GM19025 (cell line): ENCODE data around the gene MORN5.

Experiments used
- ATAC-seq: cut with Tn5 transposase; IDR thresholded peaks from one replicate; pipeline ENCODE4 v1.9.1; 2021; ENCODE audit warnings: mild to moderate bottlenecking, low read depth, moderate library complexity; ENCODE audit not compliant: unreplicated experiment

MORN5 gene

GRCh38 chr9:122186777-122187470 lies 27.2 kb downstream of the MORN5 start:
- no peak for ATAC-seq

GRCh38 chr9:122188369-122188768 lies 28.7 kb downstream of the MORN5 start:
- ATAC-seq = no peak

DNA sequence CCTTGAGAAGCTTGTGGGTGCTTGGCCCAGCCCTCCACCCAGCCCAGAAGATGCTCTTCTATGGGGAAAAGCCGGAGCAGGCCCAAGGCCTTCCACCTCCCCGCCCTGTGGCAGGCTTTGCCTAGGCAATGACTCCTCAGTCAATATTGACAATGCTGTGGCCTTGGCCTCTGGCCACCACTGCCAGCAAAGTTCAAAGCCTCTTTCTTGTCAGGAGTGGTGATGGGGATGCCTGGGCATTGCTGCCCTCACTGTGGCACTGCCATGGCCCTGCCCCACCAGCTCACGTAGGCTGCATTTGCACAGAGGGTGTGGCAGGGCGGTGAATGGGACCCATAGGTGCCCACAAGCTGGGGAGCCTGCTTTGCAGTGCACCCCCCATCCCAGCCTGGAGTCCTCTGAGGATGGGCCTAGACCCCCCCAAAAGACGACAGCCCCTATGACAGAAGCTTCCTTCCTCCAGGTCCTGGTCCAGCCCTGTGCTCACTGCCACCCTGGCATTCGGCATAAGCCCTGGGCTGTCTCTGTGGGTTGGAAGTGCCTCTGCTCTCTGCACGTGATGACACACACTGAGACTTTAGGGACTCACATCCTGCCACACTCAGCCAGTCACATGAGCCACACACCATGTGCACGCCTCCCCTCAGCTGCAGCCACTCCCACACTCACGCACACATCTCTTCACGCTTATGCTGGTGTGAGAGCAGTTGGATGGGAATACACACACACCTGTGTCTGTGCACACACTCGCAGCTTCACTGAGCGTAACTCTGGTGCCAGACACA lies 31.1 kb downstream of the MORN5 start:
- ATAC-seq = no peak

GRCh38 chr9:122191584-122191983 lies 31.9 kb downstream of the MORN5 start:
- ATAC-seq = no peak

DNA sequence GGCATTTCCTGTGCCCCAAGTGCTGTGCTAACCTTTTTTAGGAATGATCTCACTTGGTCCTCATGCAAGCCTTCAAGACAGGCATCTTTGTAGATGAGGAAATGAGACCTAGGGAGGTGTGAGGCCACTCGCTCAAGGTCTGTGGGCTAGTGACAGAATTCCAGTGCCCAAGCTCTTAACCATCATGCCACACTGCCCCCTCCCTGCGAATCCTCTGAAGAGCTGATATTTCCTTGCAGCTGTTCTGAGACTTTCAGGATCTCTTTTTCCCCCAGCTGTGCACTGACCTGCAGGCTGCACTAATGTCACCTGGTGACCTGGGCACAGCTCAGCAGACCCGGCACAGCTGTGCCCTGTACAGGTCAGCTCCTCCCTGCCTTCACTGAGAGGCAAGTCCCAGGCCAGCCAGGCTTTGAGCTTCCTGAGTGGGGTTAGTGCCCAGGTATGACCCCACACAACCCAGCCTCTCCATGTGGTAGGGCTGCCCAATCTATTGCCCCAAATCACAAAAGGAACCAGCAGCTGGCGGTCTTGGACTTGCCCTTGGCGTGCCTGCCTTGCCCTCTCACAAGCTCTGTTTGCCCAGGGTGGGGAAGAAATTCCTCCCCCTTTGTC lies 32.7 kb downstream of the MORN5 start:
- ATAC-seq = no peak

GRCh38 chr9:122192914-122193525 lies 33.3 kb downstream of the MORN5 start:
- ATAC-seq = no peak

DNA sequence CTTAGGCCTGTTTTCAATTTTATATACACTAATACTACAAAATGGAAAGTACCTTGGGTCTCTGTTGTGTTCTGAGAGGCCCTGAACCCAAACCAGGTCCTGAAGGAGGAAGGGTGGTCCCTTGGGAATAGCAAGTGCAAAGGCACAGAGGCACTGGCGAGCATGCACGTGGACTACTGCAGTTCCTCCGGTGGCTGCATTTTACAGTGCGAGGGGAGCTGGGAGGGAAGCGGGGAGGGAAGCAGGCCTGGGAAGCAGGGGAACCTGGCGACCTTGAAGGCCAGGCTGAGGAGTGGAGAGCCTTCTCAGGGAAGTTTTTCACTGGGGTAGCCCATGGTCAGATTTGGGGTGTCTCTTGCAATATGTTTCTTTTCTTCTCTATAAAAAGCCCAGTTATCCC lies 33.9 kb downstream of the MORN5 start:
- ATAC-seq = no peak

DNA sequence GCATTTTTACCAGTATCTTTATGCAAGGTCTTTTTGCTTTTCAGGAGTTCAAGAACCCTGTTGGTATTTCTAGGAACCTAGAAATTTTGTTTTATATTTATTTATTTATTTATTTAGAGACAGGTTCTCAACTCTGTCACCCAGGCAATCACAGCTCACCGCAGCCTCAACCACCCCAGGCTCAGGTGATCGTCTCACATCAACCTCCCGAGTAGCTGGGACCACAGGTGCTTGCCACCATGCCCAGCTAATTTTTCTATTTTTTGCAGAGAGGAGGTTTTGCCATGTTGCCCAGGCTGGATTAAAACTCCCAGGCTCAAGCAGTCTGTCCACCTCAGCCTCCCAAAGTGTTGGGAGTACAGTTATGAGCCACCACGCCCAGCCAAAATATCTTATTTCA lies 36.2 kb downstream of the MORN5 start:
- ATAC-seq = no peak

DNA sequence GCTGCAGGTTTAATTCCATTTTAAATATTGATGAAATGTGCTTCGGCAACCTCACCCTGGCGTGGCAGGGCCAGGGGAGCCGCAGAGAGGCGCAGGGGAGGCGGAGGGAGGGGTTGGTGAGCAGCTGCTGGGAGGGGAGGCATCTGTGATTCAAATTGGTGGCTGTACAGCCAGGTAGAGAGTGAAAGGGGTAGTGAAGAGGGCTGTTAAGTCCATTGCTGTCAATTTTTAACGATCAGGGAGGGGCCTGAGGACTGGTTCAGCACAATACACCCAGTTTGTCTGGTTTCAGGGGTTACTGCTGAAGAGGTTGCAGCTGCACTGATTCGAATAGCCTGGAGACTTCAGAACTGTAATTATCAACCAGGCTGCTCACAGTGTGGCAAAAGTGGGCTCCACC lies 37.7 kb downstream of the MORN5 start:
- no peak for ATAC-seq

DNA sequence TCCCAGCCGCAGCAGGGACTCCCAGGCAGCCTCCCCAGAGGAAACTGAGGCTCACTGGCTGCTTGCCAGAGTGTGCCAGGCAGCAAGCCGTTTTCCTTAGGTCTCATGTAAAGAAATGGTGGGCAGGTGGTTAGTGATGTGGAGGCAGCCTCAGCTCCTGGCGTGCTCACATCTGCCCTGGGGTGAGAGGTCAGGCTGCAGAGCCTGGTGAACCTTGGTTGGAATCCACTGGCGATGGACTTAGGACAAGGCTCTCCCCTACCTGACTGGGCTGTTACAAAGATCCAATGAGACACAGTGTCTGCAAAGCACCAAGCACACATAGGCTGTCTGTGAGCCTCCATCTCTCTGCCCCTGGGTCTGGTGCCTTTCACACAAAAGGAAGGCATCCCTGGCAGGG lies 38.2 kb downstream of the MORN5 start:
- ATAC-seq = no peak

DNA sequence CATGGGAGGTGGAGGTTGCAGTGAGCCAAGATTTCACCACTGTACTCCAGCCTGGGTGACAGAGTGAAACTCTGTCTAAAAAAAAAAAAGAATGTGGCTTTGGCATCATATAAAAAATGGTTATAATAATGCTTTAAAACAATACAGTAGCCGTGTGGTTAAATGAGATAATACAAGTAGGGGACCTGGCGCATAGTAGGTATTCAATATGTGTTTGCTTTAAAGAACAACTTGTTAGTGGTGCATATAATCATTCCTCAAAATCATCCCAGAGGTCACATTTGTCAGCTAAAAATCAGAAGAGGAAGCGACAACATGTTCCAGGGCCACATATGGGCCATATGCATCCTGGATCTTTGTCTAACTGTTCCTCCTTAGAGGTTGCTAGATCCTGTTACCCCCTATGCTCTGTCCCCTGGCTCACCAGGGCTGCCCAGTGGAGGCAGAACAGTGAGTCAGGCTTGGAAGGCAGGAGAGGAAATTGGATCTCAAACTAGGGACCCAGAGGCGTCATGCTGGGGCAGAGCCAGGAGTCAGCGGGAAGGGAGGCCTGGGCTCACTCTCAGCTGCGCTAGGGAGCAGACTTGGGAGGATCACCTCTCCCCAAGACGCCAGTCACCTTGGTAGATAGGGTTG lies 41.4 kb downstream of the MORN5 start:
- no peak for ATAC-seq

DNA sequence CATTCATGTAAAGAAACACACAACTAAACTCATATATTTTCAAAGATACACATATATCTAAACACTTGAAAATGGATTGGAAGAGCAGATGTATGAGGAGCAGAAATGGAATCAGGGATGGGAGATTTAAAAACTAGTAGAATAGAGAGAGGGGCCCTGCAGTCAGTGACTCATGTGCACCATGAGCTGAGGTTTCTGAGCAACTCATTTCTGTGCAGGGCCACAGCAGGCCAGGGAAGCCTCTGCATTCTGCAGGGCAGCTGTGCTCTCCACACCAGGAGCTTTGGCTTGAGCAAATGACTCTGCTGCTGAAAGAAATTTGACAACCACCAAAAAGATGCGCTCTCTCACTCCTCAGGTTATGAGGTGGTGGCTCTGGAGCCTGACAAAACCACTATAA lies 41.9 kb downstream of the MORN5 start:
- no peak for ATAC-seq

- no peak for ATAC-seq
Measured at GRCh38 chr9:122202111-122202510, 42.4 kb downstream of the MORN5 start.

GRCh38 chr9:122204055-122204454 lies 44.3 kb downstream of the MORN5 start:
- no peak for ATAC-seq

GRCh38 chr9:122204491-122204890 lies 44.8 kb downstream of the MORN5 start:
- ATAC-seq = no peak

DNA sequence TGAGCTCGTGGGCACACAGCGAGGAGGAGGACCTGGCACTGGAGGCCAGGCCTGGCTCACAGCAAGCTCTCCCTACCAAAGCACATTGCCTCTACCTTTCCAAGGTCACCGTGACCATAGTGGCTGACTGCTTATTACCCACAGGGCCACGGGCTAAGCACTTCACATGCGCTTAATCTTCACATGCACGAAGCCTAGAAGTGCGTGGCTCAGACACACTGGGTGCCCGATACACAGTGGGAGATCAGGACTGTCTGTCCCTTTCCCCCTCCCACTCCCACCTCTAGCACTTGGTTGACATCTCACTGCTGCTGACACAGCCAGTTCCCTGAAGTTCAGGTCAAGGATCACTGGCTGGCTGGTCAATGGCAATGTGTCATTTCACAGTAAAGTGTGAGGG lies 45.5 kb downstream of the MORN5 start:
- no peak for ATAC-seq

GRCh38 chr9:122206118-122207046 lies 46.7 kb downstream of the MORN5 start:
- ATAC-seq = no peak

DNA sequence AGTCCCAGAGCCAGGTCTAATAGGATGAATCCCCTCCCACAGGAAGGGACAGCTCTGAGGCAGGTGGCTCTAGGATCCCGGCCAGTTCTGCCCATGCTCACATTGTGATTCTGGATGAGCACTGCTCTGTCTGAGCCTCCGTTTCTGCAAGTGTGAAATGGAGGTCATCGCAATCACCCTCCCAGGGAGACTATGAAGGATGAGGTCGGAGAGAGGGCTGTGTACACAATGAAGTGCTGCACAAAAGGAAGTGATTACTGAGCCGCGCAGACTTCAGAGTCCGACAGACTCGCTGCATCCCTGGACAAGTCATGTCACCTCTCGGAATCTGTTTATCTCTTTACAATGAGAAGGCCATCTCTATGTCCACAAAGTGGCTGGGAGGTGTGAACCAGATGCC lies 47.4 kb downstream of the MORN5 start:
- ATAC-seq = no peak

DNA sequence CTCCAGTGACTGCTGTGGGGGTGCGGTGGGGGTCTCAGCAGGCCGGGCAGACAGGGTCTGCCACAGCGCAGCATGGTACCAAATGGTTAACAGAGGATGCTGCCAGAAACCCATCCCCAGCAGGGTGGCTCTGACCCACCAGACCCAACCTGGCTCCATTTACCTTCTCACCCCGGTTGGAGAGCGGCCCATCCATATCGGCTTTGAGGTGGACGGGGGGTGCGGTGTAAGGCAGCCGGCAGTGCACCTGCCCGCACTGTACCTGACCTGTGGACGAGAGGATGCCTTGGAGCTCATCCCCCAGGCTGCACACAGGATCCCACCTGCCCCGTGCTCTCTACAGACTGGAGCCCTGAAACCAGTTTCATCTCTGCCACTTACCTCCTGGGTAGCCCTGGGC lies 49.7 kb downstream of the MORN5 start:
- no peak for ATAC-seq

GRCh38 chr9:122212473-122213004 lies 52.8 kb downstream of the MORN5 start:
- ATAC-seq = no peak
